GM18868 (cell line): ENCODE results near the gene POLH.
"Not testable (repeated sequence)": the region's sequence is repeated elsewhere in the genome, so short reads cannot be mapped to it uniquely, and the experiment has no call there.

Experiments used
- ATAC-seq: cut with Tn5 transposase; IDR thresholded peaks from one replicate; pipeline ENCODE4 v1.9.1; 2021; ENCODE audit warnings: mild to moderate bottlenecking, moderate library complexity; ENCODE audit not compliant: unreplicated experiment

The POLH gene

DNA sequence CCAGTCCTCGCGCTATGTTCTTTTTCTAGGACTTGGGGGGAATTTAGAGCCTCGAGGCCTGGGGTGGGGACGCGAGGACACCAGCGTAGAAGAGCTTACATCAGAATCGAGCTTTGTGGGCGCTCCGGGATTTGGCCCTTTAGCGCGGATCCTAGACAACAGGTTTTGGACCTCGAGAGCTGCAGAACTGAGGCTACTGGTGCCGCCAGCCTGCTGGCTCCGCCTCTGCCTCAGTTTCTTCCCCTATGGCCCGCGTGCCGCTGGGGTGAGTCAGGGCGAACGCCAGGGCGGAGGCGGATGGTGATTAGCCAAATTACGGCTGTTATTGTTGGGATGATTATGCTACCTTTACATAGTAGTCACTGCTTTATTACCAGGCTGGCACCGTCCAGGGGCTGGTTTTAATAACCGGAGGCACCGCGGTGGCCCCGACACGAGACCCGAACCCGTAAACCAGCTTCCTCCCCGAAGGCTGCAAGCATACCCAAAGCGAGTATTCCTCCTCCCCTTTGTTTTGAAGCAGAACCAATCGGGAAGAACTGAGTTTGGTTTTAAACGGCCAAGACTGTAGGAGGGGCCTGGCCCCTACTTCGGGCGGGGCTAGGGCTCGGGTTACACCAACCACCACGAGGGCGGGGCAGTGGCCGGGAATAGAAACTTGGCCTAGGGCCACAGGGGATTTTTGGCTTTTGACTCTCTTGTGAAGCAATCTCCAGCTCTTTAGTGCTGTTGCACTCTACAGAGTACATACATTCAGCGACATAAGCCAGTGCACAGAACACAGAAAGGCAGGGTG, 53.7 kb downstream of the POLH start:
- ATAC-seq = peak; percentile 63

DNA sequence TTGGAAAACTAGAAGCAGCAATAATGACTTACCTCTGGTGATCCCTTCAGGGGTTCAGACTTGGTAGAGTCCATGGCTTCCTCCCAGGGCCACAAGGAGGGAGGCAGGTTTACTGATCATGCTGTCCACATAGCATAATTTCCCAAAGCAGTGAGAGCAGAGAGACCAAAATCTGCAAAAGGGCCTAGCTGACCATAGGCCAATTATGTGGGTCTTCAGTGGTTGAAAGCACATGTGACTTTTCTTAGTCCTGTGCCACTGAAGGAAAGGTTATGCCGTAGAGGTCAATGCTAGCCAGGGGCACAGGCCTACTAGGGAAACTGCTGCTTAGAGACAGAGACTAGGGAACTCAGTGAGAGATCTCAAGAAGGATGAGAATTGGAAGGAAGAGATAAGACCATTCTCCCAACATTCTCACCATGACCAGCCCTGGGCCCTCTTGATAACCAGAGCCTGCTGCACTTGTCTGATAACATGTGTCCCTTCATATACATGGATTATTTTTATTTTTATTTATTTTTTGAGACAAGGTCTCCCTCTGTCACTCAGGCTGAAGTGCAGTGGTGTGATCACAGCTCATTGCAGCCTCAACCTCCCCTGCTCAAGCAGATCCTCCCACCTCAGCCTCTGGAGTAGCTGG, 55.1 kb downstream of the POLH start:
- ATAC-seq = no peak

DNA sequence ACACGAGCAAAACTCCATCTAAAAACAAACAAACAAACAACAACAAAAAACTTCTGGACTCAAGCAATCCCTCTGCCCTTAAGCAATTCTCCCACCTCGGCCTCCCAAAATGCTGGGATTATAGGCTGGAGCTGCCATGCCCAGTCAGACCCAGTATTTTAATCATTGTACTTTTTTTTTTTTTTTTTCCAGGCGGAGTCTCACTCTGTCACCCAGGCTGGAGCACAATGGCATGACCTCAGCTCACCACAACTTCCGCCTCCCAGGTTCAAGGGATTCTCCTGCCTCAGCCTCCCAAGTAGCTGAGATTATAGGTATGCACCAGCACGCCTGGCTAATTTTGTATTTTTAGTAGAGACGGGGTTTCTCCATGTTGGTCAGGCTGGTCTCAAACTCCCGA, 57.0 kb downstream of the POLH start:
- not testable (repeated sequence) for ATAC-seq

DNA sequence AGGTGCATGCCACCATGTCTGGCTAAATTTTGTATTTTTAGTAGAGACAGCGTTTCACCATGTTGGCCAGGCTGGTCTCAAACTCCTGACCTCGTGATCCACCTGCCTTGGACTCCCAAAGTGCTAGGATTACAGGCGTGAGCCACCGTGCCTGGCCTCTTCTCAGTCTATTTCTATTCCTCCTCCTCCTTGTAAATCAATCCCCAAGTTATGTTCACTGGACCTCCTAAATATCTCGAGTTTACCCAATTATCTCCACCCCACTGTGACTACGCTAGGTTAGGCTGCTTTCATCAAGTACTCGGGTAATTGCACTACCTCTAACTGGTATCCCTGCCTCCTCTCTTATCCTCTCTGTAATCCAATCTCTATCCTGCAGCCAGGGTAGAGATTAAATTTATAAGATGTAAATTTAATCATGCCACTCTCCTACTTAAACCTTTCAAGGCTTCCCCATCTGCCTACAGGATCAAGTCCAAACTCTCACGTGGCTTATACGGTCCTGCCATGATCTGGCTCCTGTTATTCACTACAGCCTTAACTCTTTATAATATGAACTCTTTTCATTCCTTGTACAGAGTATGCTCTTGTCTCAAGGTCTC, 58.8 kb downstream of the POLH start:
- no peak for ATAC-seq

DNA sequence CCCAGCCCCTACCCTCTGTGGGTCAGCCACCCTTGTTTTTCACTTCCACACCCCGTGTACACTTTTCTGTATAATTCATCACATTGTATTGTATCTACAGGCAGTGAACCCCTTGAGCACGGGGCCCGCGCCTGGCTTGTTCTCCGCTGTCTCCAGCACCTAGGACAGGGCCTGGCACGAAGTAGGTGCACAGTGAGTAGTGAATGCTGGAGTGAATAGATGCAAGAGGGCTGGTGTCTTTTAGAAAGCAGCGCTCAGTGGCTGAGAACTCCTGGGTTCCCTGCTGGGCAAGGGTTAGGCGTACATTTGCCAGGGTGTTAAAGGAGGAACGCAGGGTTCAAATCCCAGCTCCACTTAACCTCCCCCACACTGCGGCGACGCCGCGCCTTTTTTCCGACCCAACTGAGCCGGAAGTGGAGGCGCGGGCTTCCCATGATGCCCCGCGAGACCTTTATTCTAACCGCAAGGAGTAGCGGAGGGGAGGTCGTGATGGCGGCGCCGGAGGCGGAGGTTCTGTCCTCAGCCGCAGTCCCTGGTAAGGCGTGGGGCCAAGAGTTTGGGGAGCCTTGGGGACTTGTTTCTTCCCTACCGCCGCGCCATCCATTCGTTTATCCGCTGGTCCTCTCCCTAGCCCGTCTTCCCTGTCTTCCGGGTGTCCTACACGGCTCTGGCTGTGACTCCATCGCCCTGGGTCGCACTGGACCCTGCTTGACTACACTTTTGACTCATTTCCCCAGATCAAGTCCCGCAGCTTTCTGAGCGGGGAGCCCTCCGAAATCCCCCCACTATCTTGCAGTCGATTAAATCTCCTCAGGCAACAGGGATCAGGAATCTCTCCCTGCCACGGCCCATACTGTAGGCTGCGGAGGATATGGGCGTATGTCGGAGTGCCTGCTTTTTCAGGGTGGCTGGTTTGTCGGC, 59.7 kb downstream of the POLH start, which contains the start of gene MAD2L1BP:
Gene MAD2L1BP, plus strand, starts transcription at position 454 of the 921 bp plus-strand sequence. Its CDS starts 36 bp downstream, at position 490.
- ATAC-seq = peak; percentile 81

DNA sequence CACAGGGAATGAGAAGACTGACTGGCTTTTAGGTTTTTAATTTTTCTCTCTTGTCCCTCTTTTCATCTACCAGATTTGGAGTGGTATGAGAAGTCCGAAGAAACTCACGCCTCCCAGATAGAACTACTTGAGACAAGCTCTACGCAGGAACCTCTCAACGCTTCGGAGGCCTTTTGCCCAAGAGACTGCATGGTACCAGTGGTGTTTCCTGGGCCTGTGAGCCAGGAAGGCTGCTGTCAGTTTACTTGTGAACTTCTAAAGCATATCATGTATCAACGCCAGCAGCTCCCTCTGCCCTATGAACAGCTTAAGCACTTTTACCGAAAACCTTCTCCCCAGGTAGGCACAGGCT, 60.3 kb downstream of the POLH start:
- ATAC-seq = peak; percentile 21

DNA sequence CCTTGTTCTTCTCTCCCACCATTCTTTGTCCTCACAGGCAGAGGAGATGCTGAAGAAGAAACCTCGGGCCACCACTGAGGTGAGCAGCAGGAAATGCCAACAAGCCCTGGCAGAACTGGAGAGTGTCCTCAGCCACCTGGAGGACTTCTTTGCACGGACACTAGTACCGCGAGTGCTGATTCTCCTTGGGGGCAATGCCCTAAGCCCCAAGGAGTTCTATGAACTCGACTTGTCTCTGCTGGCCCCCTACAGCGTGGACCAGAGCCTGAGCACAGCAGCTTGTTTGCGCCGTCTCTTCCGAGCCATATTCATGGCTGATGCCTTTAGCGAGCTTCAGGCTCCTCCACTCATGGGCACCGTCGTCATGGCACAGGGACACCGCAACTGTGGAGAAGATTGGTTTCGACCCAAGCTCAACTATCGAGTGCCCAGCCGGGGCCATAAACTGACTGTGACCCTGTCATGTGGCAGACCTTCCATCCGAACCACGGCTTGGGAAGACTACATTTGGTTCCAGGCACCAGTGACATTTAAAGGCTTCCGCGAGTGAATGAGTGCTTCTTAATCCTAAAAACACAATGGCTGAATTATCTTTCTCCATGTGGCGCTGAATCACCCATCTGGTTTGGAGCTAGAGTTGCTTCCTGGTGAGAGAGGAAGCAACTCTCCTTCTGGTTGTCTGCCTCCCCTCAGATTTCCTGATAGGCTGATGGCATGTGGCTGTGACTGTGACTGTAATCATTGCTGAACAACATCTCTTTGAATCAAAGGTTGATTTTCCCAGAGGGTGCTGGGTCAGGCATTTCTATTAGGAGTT, 64.2 kb downstream of the POLH start:
- no peak for ATAC-seq

DNA sequence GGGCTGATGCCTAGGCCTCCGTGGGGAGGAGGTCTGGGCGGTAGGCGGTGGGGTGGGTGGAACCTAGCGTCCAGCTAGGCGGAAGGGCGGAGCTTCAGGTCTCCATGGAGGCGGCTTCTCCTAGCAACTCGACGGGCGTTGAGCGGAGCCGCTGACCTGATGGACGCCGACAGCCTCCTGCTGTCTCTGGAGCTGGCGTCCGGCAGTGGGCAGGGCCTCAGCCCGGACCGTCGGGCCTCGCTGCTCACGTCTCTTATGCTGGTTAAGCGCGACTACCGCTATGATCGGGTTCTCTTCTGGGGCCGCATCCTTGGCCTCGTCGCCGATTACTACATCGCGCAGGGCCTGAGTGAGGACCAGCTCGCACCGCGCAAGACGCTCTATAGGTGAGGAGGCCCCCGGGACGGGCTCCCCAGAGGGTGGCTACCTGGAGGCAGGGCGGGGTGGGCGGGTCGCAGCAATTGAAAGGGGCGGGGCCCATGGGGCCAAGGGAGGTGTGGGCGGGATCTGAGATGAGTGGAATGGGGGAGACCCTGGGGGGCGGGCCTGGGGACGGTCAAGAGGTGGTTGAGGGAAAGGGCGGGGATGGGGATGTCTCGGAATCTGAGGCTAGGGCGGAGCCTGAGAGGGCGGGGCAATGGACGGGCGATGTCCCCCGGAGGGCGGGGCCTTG, 69.1 kb downstream of the POLH start, which contains the start of gene RSPH9:
Gene RSPH9, plus strand, starts transcription at position 97 of the 673 bp plus-strand sequence. Its CDS starts 63 bp downstream, at position 160.
- ATAC-seq = peak; percentile 65

DNA sequence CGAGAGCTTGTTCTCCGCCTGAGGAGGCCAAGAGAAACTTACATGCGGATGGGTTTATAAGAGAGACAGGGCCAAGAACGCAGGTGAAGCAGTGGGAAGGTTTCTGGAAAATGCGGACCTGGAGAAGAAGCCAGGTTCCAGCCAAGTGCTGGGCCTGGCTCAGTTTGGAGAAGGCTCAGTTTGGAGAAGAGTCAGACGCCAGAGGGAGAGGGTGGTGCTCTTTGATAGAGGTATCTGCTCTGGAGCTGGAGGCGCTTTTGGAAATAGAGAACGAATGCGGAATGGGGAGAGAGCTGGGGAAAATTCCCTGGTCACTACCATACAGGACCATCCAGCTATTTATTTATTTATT, 69.6 kb downstream of the POLH start:
- ATAC-seq = no peak

DNA sequence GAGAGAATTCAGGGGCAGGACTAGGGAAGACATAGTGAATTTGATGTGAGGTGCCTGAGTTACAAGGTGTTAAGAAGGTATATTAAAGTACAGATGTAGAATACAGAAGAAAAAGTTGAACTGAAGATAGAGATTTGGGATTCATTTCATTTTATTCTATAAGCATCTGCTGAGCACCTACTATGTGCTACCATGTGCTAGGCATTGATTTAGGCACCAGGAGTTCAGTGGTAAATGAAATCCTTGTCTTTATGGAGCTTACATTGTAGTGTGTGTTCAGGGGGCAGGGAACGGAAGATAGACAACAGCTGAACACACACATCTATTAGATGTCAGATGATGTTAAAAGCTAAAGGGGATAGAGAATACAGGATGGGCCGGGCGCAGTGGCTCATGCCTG, 71.6 kb downstream of the POLH start:
- no peak for ATAC-seq

DNA sequence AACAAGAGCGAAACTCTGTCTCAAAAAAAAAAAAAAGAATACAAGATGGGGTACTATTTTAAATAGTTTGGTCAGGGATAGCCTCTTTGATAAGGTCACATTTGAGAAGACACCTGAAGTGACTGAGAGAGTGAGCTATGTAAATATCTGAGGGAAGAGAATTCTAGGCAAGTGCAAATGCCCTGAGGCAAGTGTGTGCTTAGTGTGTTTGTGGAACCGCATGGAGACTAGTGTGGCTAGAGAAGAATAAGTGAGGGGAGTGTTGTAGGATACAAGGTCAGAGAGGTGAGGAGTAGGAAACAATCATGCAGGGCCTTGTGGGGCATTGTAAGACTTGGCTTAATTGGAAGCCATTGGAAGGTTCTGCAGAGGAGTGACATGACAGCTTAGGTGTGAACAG, 72.3 kb downstream of the POLH start:
- no peak for ATAC-seq

DNA sequence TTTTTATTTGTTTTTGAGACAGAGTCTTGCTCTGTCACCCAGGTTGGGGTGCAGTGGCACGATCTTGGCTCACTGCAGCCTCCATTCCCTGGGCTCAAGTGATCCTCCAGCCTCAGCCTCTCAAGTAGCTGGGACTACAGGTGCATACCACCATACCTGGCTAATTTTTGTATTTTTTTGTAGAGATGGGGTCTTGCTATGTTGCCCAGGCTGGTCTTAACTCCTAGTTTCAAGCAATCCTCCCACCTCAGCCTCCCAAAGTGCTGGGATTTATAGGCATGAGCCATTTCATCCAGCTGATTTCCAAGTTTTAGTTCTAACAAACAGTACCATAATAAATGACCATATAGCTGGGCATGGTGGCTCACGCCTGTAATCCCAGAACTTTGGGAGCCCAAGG, 76.8 kb downstream of the POLH start:
- ATAC-seq = not testable (repeated sequence)

DNA sequence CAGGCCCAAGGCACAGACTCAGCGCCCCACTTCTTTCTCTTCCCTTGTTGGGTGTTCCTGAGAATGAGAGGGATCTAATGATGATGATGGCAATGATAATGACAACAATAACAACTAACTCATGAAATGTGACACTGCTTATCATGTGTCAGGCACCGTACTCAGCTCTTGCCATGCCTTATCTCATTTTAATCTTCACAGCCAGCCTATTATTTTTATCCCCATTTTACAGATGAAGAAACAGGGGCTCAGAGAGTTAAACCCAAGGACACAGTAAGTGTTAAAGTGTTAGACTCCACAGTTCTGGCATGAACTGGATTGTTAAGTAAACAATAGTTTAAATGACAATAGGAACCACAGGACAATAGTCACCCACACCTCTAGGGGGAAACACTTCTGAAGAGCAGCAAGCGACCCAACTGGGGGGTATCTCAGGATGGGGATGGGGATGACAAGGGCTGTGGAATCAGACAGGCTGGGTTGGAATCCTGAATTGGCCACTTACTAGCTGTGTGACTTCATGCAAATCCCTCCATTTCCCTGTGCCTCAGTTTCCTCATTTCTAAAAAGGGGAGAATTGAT, 81.3 kb downstream of the POLH start:
- ATAC-seq = no peak

DNA sequence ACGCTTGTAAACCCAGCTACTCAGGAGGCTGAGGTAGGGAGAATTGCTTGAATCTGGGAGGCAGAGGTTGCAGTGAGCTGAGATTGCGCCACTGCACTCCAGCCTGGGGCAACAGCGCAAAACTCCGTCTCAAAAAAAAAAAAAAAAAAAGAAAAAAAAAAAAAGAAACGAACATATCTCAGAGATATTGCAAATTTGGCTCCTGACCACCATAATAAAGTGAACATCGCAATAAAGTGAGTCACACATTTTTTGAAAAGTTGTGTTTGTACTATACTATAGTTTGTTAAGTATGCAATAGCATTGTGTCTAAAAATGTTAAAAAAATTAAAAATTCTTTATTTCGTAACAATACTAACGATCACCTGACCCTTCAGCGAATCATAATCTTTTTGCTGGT, 82.2 kb downstream of the POLH start:
- ATAC-seq = no peak

DNA sequence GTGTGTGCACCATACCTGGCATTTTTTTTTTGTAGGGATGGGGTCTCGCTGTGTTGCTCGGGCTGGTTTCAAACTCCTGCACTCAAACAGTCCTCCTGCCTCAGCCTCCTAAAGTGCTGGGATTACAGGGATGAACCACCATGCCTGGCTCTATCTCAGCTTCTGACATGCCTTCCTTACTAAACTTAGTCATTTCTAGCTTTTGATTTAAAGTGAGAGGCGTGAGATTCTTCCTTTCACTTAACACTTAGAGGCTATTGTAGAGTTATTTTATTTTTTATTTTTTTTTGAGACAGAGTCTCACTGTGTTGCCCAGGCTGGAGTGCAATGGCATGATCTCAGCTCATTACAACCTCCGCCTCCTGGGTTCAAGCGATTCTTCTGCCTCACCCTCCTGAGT, 87.0 kb downstream of the POLH start:
- ATAC-seq = not testable (repeated sequence)
